Gastroesophageal sphincter (tissue), 3 donors: ENCODE data around the gene CSNK2A1.

Experiments used
- CTCF ChIP-seq, 4 experiments: fragments of 200-600 bp in 2 of 4; fragments of 450-650 bp in 2 of 4; sonication (generic) in 1 of 4; IDR thresholded peaks; one replicate each; pipeline ENCODE4 v1.5.1; 2017 to 2019; ENCODE audit warnings: antibody characterized with exemption in 4 of 4, mild to moderate bottlenecking in 2 of 4, moderate library complexity in 2 of 4
- POLR2A ChIP-seq, 2 donors: fragments of 450-650 bp; IDR thresholded peaks; one replicate each; pipeline ENCODE4 v1.6.1; 2017; ENCODE audit warnings: antibody characterized with exemption in 2 of 2, mild to moderate bottlenecking in 2 of 2, moderate library complexity in 1 of 2

DNA sequence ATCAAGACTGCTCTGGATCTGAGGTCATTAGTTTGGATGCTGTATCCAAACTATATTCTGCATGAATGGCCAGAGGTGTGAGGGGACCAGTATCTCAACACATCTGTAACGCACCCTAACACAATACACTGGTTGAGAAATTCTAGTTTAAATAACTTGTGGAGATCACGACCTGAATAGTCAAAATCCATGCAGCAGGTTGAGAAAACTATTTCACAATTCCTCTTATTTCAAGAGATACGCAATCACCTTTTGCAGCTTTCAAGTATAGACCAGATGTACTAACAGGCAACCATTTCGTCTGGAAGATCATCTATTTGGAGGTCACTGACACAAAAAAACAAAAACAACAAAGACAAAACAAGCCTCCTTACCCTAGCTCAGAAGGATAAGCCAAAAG, 11.1 kb downstream of the CSNK2A1 start:
- TF ChIP-seq CTCF (IDR thresholded peaks at IDR 0.05) (no peak), POLR2A (IDR thresholded peaks at IDR 0.05) (no peak)
